H1 (cell line): ENCODE measurements around the gene ANKRD6. TPM values are rescaled to one million over a fixed set of nuclear protein-coding genes. Genes with fewer than 3 reads are reported as not detected.

ENCODE experiments used
- CTCF ChIA-PET: fragments of 300-600 bp; sonication (Branson Sonifier 250); formaldehyde crosslinking; loops from one replicate; lab custom pipeline; 2021; ENCODE audit not compliant: partially characterized antibody; lab: Charles Lee
- POLR2A ChIA-PET: fragments of 300-600 bp; sonication (Branson Sonifier 250); formaldehyde crosslinking; loops from one replicate; lab custom pipeline; 2021; ENCODE audit warnings: inconsistent platforms; ENCODE audit not compliant: partially characterized antibody; lab: Charles Lee
- DNase-seq, 2 experiments: peaks; one replicate each; pipeline versions ENCODE4 v3.0.0 to v3.0.0-alpha.2; 2010 to 2022; ENCODE audit warnings: low spot score in 2 of 2, low read depth in 1 of 2, mixed read lengths in 1 of 2
- FAIRE-seq: peaks from 2 replicates; lab custom pipeline; 2011; peaks lifted over from hg19 to GRCh38; lab: Jason Lieb, UNC
- H2AFZ ChIP-seq: 2 replicates; pipeline ENCODE4 v1.8.1; 2012; ENCODE audit warnings: low read length, inconsistent platforms
- H2AK5ac ChIP-seq: 2 replicates; pipeline ENCODE4 v1.6.1; 2013; ENCODE audit warnings: low read depth, low read length
- H2BK120ac ChIP-seq: replicated peaks from 2 replicates; pipeline ENCODE3; 2013; ENCODE audit warnings: low read depth, low read length, inconsistent platforms
- H2BK12ac ChIP-seq: 2 replicates; pipeline ENCODE4 v1.6.1; 2013; ENCODE audit warnings: low read depth, low read length
- H2BK15ac ChIP-seq: 2 replicates; pipeline ENCODE4 v1.6.1; 2013; ENCODE audit warnings: low read length
- H2BK20ac ChIP-seq: 2 replicates; pipeline ENCODE4 v1.6.1; 2013; ENCODE audit warnings: low read length
- H2BK5ac ChIP-seq: 2 replicates; pipeline ENCODE4 v1.6.1; 2013; ENCODE audit warnings: low read depth, low read length
- H3K14ac ChIP-seq: 2 replicates; pipeline ENCODE4 v1.6.1; 2013; ENCODE audit warnings: inconsistent platforms; ENCODE audit not compliant: insufficient read length
- H3K18ac ChIP-seq: 2 replicates; pipeline ENCODE4 v1.6.1; 2013; ENCODE audit warnings: low read length; ENCODE audit errors: extremely low read depth
- H3K23ac ChIP-seq: 2 replicates; pipeline ENCODE4 v1.6.1; 2013; ENCODE audit warnings: inconsistent platforms; ENCODE audit not compliant: insufficient read length
- H3K23me2 ChIP-seq: 2 replicates; pipeline ENCODE4 v1.6.1; 2013; ENCODE audit warnings: low read depth, low read length
- H3K27ac ChIP-seq: 2 replicates; pipeline ENCODE4 v1.6.1; 2011; ENCODE audit warnings: low read depth, low read length, inconsistent platforms
- H3K27me3 ChIP-seq, 4 experiments: replicated peaks in 1 of 4; 1 replicate in 1 of 4; 2 replicates in 3 of 4; pipeline versions ENCODE4 v1.6.1 to v1.8.1; 2011 to 2013; ENCODE audit warnings: low read length in 3 of 4, mild to moderate bottlenecking in 3 of 4, inconsistent platforms in 2 of 4, mixed read lengths in 2 of 4, moderate library complexity in 1 of 4; ENCODE audit not compliant: control insufficient read depth in 3 of 4, insufficient read depth in 3 of 4; ENCODE audit errors: extremely low read depth in 1 of 4
- H3K36me3 ChIP-seq, 4 experiments: 2 replicates each; pipeline versions ENCODE4 v1.6.1 to v1.8.1; 2011 to 2013; ENCODE audit warnings: mild to moderate bottlenecking in 4 of 4, low read length in 3 of 4, moderate library complexity in 2 of 4, control low read depth in 1 of 4, inconsistent platforms in 1 of 4; ENCODE audit not compliant: insufficient read depth in 4 of 4, control insufficient read depth in 2 of 4
- H3K4ac ChIP-seq: replicated peaks from 2 replicates; pipeline ENCODE3; 2013; ENCODE audit warnings: low read length, low read depth, mixed read lengths, inconsistent platforms; ENCODE audit not compliant: insufficient read length
- H3K4me1 ChIP-seq, 4 experiments: replicated peaks in 1 of 4; 1 replicate in 1 of 4; 2 replicates in 3 of 4; pipeline versions ENCODE4 v1.6.1 to v1.8.1; 2011 to 2013; ENCODE audit warnings: low read length in 3 of 4, inconsistent platforms in 2 of 4, mixed read lengths in 1 of 4; ENCODE audit not compliant: insufficient read depth in 4 of 4, control insufficient read depth in 3 of 4
- H3K4me2 ChIP-seq, 2 experiments: 2 replicates each; pipeline versions ENCODE4 v1.6.1 to v1.8.1; 2011 to 2013; ENCODE audit warnings: low read depth in 2 of 2, low read length in 2 of 2, control low read depth in 1 of 2, inconsistent platforms in 1 of 2, mild to moderate bottlenecking in 1 of 2; ENCODE audit not compliant: insufficient read depth in 1 of 2
- H3K4me3 ChIP-seq, 4 experiments: fragments of 200-600, 300-600 bp in 1 of 4; sonication (generic), shearing (Covaris generic), sonication (Bioruptor Twin) in 1 of 4; 2 replicates each; pipeline versions ENCODE4 v1.5.1 to v1.8.1; 2011 to 2016; ENCODE audit warnings: low read length in 4 of 4, low read depth in 3 of 4, control low read depth in 2 of 4, inconsistent platforms in 2 of 4, mild to moderate bottlenecking in 2 of 4, mixed read lengths in 1 of 4, moderate library complexity in 1 of 4; ENCODE audit not compliant: insufficient read depth in 2 of 4; ENCODE audit errors: extremely low read depth in 1 of 4
- H3K56ac ChIP-seq: replicated peaks from 2 replicates; pipeline ENCODE3; 2013; ENCODE audit warnings: low read depth, mild to moderate bottlenecking, mixed read lengths, low read length, inconsistent platforms; ENCODE audit not compliant: insufficient read length
- H3K79me1 ChIP-seq: 2 replicates; pipeline ENCODE4 v1.6.1; 2013; ENCODE audit warnings: low read depth, low read length, control low read depth
- H3K79me2 ChIP-seq, 2 experiments: 2 replicates each; pipeline versions ENCODE4 v1.6.1 to v1.8.1; 2012 to 2013; ENCODE audit warnings: low read length in 2 of 2, mild to moderate bottlenecking in 2 of 2, inconsistent platforms in 1 of 2; ENCODE audit not compliant: insufficient read depth in 2 of 2, control insufficient read depth in 1 of 2
- H3K9ac ChIP-seq, 4 experiments: replicated peaks in 1 of 4; 1 replicate in 1 of 4; 2 replicates in 3 of 4; pipeline versions ENCODE4 v1.6.1 to v1.8.1; 2011 to 2013; ENCODE audit warnings: low read depth in 3 of 4, low read length in 3 of 4, control low read depth in 2 of 4, mild to moderate bottlenecking in 2 of 4, moderate library complexity in 2 of 4, inconsistent platforms in 1 of 4; ENCODE audit errors: extremely low read depth in 1 of 4
- H3K9me3 ChIP-seq, 2 experiments: 2 replicates each; pipeline versions ENCODE4 v1.6.1 to v1.8.1; 2012 to 2013; ENCODE audit warnings: mild to moderate bottlenecking in 2 of 2, moderate library complexity in 2 of 2, control low read depth in 1 of 2, inconsistent platforms in 1 of 2, low read depth in 1 of 2, low read length in 1 of 2, mixed read lengths in 1 of 2; ENCODE audit not compliant: insufficient read depth in 2 of 2
- H4K20me1 ChIP-seq, 2 experiments: replicated peaks in 1 of 2; 2 replicates each; pipeline versions ENCODE3 to v1.8.1; 2011 to 2013; ENCODE audit warnings: inconsistent platforms in 2 of 2, low read length in 2 of 2, mild to moderate bottlenecking in 1 of 2; ENCODE audit not compliant: insufficient read depth in 2 of 2, control insufficient read depth in 1 of 2
- H4K5ac ChIP-seq: 2 replicates; pipeline ENCODE4 v1.6.1; 2013; ENCODE audit warnings: low read length, low read depth, mixed read lengths, inconsistent platforms; ENCODE audit not compliant: insufficient read length
- H4K8ac ChIP-seq: 2 replicates; pipeline ENCODE4 v1.8.0; 2013; ENCODE audit warnings: mild to moderate bottlenecking, moderate library complexity, low read length, inconsistent platforms; ENCODE audit not compliant: insufficient read depth; ENCODE audit errors: extremely low read depth
- H4K91ac ChIP-seq: replicated peaks from 2 replicates; pipeline ENCODE3; 2013; ENCODE audit warnings: low read length, mixed read lengths, inconsistent platforms; ENCODE audit not compliant: insufficient read length
- CHD1 ChIP-seq: IDR thresholded peaks from 2 replicates; pipeline ENCODE4 v1.6.1; 2012; ENCODE audit warnings: low read depth, low read length, improper control_type of control experiment
- EP300 ChIP-seq, 2 experiments: IDR thresholded peaks; 1 replicate in 1 of 2; 2 replicates in 1 of 2; pipeline ENCODE4 v1.6.1; 2011 to 2012; ENCODE audit warnings: low read depth in 2 of 2, low read length in 2 of 2, mild to moderate bottlenecking in 2 of 2, borderline replicate concordance in 1 of 2, inconsistent platforms in 1 of 2, moderate library complexity in 1 of 2
- GABPA ChIP-seq: IDR thresholded peaks from 2 replicates; pipeline ENCODE4 v1.6.1; 2011; ENCODE audit warnings: mild to moderate bottlenecking, low read length, moderate library complexity, borderline replicate concordance; ENCODE audit not compliant: insufficient read depth
- HDAC6 ChIP-seq: IDR thresholded peaks from one replicate; pipeline ENCODE4 v1.7.1; 2012; ENCODE audit warnings: low read depth, mild to moderate bottlenecking, inconsistent platforms, low read length, moderate library complexity
- MAX ChIP-seq: IDR thresholded peaks from 2 replicates; pipeline ENCODE4 v1.6.1; 2012; ENCODE audit warnings: inconsistent platforms
- NANOG ChIP-seq: IDR thresholded peaks from 2 replicates; pipeline ENCODE4 v1.6.1; 2011; ENCODE audit warnings: low read length, low read depth, mild to moderate bottlenecking, inconsistent platforms; ENCODE audit not compliant: insufficient read depth, poor library complexity, severe bottlenecking
- PHF8 ChIP-seq: fragments of 200-600 bp; sonication (generic); conservative IDR thresholded peaks from 2 replicates; pipeline ENCODE4 v1.7.1; 2012; ENCODE audit warnings: low read depth, mild to moderate bottlenecking, inconsistent platforms, low read length, moderate library complexity
- RBBP5 ChIP-seq: IDR thresholded peaks from 2 replicates; pipeline ENCODE4 v1.7.1; 2012; ENCODE audit warnings: low read depth, mild to moderate bottlenecking, inconsistent platforms, low read length, moderate library complexity, borderline replicate concordance
- RXRA ChIP-seq: IDR thresholded peaks from 2 replicates; pipeline ENCODE4 v1.6.1; 2011; ENCODE audit warnings: low read depth, mild to moderate bottlenecking, low read length, moderate library complexity; ENCODE audit not compliant: insufficient read depth
- SIRT6 ChIP-seq: IDR thresholded peaks from one replicate; pipeline ENCODE4 v1.7.1; 2012; ENCODE audit warnings: low read length, inconsistent platforms
- SP2 ChIP-seq: IDR thresholded peaks from 2 replicates; pipeline ENCODE4 v1.6.1; 2012; ENCODE audit warnings: mild to moderate bottlenecking, low read length, inconsistent platforms
- YY1 ChIP-seq: IDR thresholded peaks from 2 replicates; pipeline ENCODE4 v1.6.1; 2011; ENCODE audit warnings: low read depth, mild to moderate bottlenecking, low read length
- ZNF274 ChIP-seq: IDR thresholded peaks from 2 replicates; pipeline ENCODE4 v1.7.0; 2012; ENCODE audit warnings: low read length, borderline replicate concordance; ENCODE audit errors: extremely low read depth
- WGBS, 2 experiments: shearing (Covaris generic) in 1 of 2; methylation state at CpG; one replicate each; pipeline versions ENCODE4 v1.1.6 to v1.1.7; 2013 to 2015; ENCODE audit warnings: low lambda C conversion rate in 2 of 2, mixed read lengths in 2 of 2, inconsistent platforms in 1 of 2, low coverage in 1 of 2, missing lambda C conversion rate in 1 of 2; ENCODE audit not compliant: insufficient replicate concordance in 2 of 2, insufficient coverage in 1 of 2, insufficient read length in 1 of 2; ENCODE audit errors: extremely low coverage in 1 of 2, missing lambda C conversion rate in 1 of 2; 5-methylcytosine and 5-hydroxymethylcytosine counted together
- polyA plus RNA-seq, 7 experiments: library from polyadenylated mRNA; depleted of rRNA in 3 of 7; stranded (reverse) in 5 of 7; unstranded in 2 of 7; fragments of >200 nt in 5 of 7; fragments of 200-250 nt in 2 of 7; gene quantifications; 1 replicate in 5 of 7; 2 replicates in 1 of 7; 4 replicates in 1 of 7; pipeline versions ENCODE4 v1.2.1 to v1.2.3, GENCODE V29; 2011 to 2013; ENCODE audit warnings: missing spikeins in 2 of 7, mixed read lengths in 2 of 7
- total RNA-seq: library from RNA; stranded (reverse); fragmentation: NEBNext Ultra II Directional; extraction: Animal tissue kit (Norgen Biotek cat#: 25700); gene quantifications from 2 replicates; pipeline ENCODE4 v1.2.1, GENCODE V29; 2021

ANKRD6 gene
- total and polyA plus RNA-seq, 2 of the 8 experiments (the other 6 are each of a cell fraction or from before 2014, with no cell fraction given) = 5.9 to 12.8 TPM

- Histone ChIP-seq H3K56ac (no peak overlapping the region), H2AK5ac (no peak overlapping the region), H3K27ac (no peak overlapping the region), H2AFZ (no peak overlapping the region), H3K14ac (no peak overlapping the region), H3K79me2 (no peaks in the 10 kb centered on the region), H2BK15ac (no peak overlapping the region), H4K5ac (no peak overlapping the region), H4K8ac (no peak overlapping the region), H2BK12ac (no peak overlapping the region), H3K79me1 (no peaks in the 10 kb centered on the region), H2BK20ac (no peak overlapping the region), H4K20me1 (no peaks in the 10 kb centered on the region), H3K4me1 (no peaks in the 10 kb centered on the region), H3K18ac (no peak overlapping the region), H3K9ac (no peak overlapping the region), H3K36me3 (no peaks in the 10 kb centered on the region), H3K23me2 (no peaks in the 10 kb centered on the region), H3K4me3 (no peak overlapping the region), H3K27me3 (no peaks in the 10 kb centered on the region), H3K4ac (no peak overlapping the region), H3K23ac (no peak overlapping the region), H2BK5ac (no peak overlapping the region), H4K91ac (no peak overlapping the region), H2BK120ac (no peak overlapping the region), H3K9me3 (no peaks in the 10 kb centered on the region), H3K4me2 (no peak overlapping the region)
- no peak for FAIRE-seq
- ChIA-PET POLR2A (no interaction called here), CTCF (interaction anchor here (1.0 to 1.2 kb wide), 2 partner anchors 9 to 34 kb away, joined by 3 to 4 read pairs; no protein-coding TSS in a partner anchor)
- 86% methylated on average over 2 of the region's 2 CpGs; no CpG with 5 or more reads in 1 of the 2 experiments for WGBS, 2 experiments
- no peak for DNase-seq
- TF ChIP-seq YY1 (no peak), NANOG (no peak), GABPA (no peak), PHF8 (no peak), RBBP5 (no peak), EP300 (IDR thresholded peaks at IDR 0.05; ENCODE audit: borderline replicate concordance in 1 of 2, low read depth in 2 of 2, low read length in 2 of 2) (no peak), SP2 (no peak), SIRT6 (no peak), RXRA (no peak), ZNF274 (no peak), CHD1 (no peak), MAX (no peak), HDAC6 (no peak)
Measured at GRCh38 chr6:89574910-89575561, 142.1 kb downstream of the ANKRD6 start.
